Coronary artery (tissue), 2 donors: ENCODE measurements around the gene DIPK1B.

Source experiments
- DNase-seq: peaks from one replicate; pipeline ENCODE4 v3.0.0-alpha.2; 2017; ENCODE audit warnings: low spot score
- H3K27ac ChIP-seq, 2 donors: fragments of 200-600 bp; sonication (generic); one replicate each; pipeline ENCODE4 v1.5.1; 2016 to 2019
- H3K4me3 ChIP-seq: fragments of 200-600 bp; sonication (generic); 2 replicates; pipeline ENCODE4 v1.5.1; 2016; ENCODE audit warnings: mild to moderate bottlenecking, moderate library complexity
- CTCF ChIP-seq: fragments of 200-600 bp; sonication (generic); IDR thresholded peaks from one replicate; pipeline ENCODE4 v1.5.1; 2019; ENCODE audit warnings: antibody characterized with exemption

DIPK1B gene

GRCh38 chr9:136674786-136675349 is 37.5 kb upstream of the DIPK1B start:
- TF ChIP-seq CTCF, result no peak
- no peak overlapping the region for H3K4me3 ChIP-seq
- no peak overlapping the region for H3K27ac ChIP-seq
- DNase-seq, result no peak

GRCh38 chr9:136675477-136676296 is 36.7 kb upstream of the DIPK1B start:
- DNase-seq, result no peak
- no peak for TF ChIP-seq CTCF
- Histone ChIP-seq H3K27ac (no peak overlapping the region), H3K4me3 (no peak overlapping the region)

GRCh38 chr9:136676297-136676794 is 36.0 kb upstream of the DIPK1B start:
- Histone ChIP-seq H3K4me3 (no peak overlapping the region), H3K27ac (no peak overlapping the region)
- no peak for DNase-seq
- TF ChIP-seq CTCF, result no peak

- no peak overlapping the region for H3K4me3 ChIP-seq
- no peak for DNase-seq
- no peak overlapping the region for H3K27ac ChIP-seq
- TF ChIP-seq CTCF, result no peak
Measured at GRCh38 chr9:136676920-136677686, 35.3 kb upstream of the DIPK1B start.

GRCh38 chr9:136678034-136678433 is 34.3 kb upstream of the DIPK1B start:
- DNase-seq, result no peak
- no peak overlapping the region for H3K4me3 ChIP-seq

GRCh38 chr9:136678624-136679023 is 33.7 kb upstream of the DIPK1B start:
- Histone ChIP-seq H3K4me3 (no peak overlapping the region), H3K27ac (no peak overlapping the region)
- no peak for DNase-seq
- no peak for TF ChIP-seq CTCF

More at GRCh38 chr9:136678034-136678433, 34.3 kb upstream of the DIPK1B start:
- TF ChIP-seq CTCF, result no peak
- no peak overlapping the region for H3K27ac ChIP-seq
